HEK293T (cell line): Measurements from ENCODE around the gene TRIM58.

Experiments
- CTCF ChIA-PET: fragments of 350-600 bp; formaldehyde crosslinking; extraction: SDS; loops from one replicate; lab custom pipeline; 2021; ENCODE audit warnings: antibody characterized with exemption, inconsistent platforms; lab: Yijun Ruan, JAX
- POLR2A ChIA-PET: fragments of 350-600 bp; formaldehyde crosslinking; extraction: SDS; loops from one replicate; lab custom pipeline; 2020; ENCODE audit warnings: antibody characterized with exemption, inconsistent platforms; lab: Yijun Ruan, JAX
- DNase-seq: peaks from one replicate; pipeline ENCODE4 v3.0.0; 2012; ENCODE audit warnings: mixed read lengths; ENCODE audit errors: extremely low spot score
- ARNT ChIP-seq: fragments of 450-650 bp; IDR thresholded peaks from 2 replicates; pipeline ENCODE4 v1.6.1; 2017; ENCODE audit warnings: mild to moderate bottlenecking
- BHLHE40 ChIP-seq: fragments of 450-650 bp; IDR thresholded peaks from 2 replicates; pipeline ENCODE4 v1.6.1; 2016; ENCODE audit warnings: mild to moderate bottlenecking, moderate library complexity, borderline replicate concordance
- CTBP1 ChIP-seq: fragments of 450-650 bp; IDR thresholded peaks from 2 replicates; pipeline ENCODE4 v1.6.1; 2016; ENCODE audit warnings: borderline replicate concordance
- ELF4 ChIP-seq: fragments of 450-650 bp; IDR thresholded peaks from 2 replicates; pipeline ENCODE4 v1.6.1; 2017; ENCODE audit warnings: antibody characterized with exemption
- FOXA1 ChIP-seq: fragments of 450-650 bp; IDR thresholded peaks from 2 replicates; pipeline ENCODE4 v1.6.1; 2016; ENCODE audit warnings: mild to moderate bottlenecking
- FOXK2 ChIP-seq: fragments of 450-650 bp; IDR thresholded peaks from 2 replicates; pipeline ENCODE4 v1.6.1; 2016; ENCODE audit warnings: mild to moderate bottlenecking
- FOXM1 ChIP-seq: fragments of 450-650 bp; IDR thresholded peaks from 2 replicates; pipeline ENCODE4 v1.6.1; 2017; ENCODE audit warnings: mild to moderate bottlenecking, borderline replicate concordance
- HDGF ChIP-seq: fragments of 450-650 bp; IDR thresholded peaks from 2 replicates; pipeline ENCODE4 v1.6.1; 2017; ENCODE audit warnings: antibody characterized with exemption, borderline replicate concordance
- L3MBTL2 ChIP-seq: fragments of 450-650 bp; conservative IDR thresholded peaks from 2 replicates; pipeline ENCODE4 v1.6.1; 2016; ENCODE audit warnings: mild to moderate bottlenecking
- LEF1 ChIP-seq: fragments of 450-650 bp; IDR thresholded peaks from 2 replicates; pipeline ENCODE4 v1.6.1; 2017; ENCODE audit warnings: mild to moderate bottlenecking, borderline replicate concordance
- NFRKB ChIP-seq: fragments of 450-650 bp; IDR thresholded peaks from 2 replicates; pipeline ENCODE4 v1.6.1; 2016; ENCODE audit warnings: mild to moderate bottlenecking, moderate library complexity
- PKNOX1 ChIP-seq: fragments of 450-650 bp; IDR thresholded peaks from 2 replicates; pipeline ENCODE4 v1.6.1; 2016
- SP1 ChIP-seq: fragments of 450-650 bp; IDR thresholded peaks from 2 replicates; pipeline ENCODE4 v1.6.1; 2017
- SUZ12 ChIP-seq: fragments of 450-650 bp; IDR thresholded peaks from 2 replicates; pipeline ENCODE4 v1.6.1; 2016; ENCODE audit warnings: mild to moderate bottlenecking
- TARDBP ChIP-seq: fragments of 450-650 bp; IDR thresholded peaks from 2 replicates; pipeline ENCODE4 v1.6.1; 2016
- ZNF384 ChIP-seq: fragments of 450-650 bp; IDR thresholded peaks from 2 replicates; pipeline ENCODE4 v1.6.1; 2016

TRIM58 gene

GRCh38 chr1:247862756-247863155 is 5.8 kb downstream of the TRIM58 start:
- ChIA-PET POLR2A (no interaction called here), CTCF (no interaction called here)
- TF ChIP-seq NFRKB (no peak), LEF1 (no peak), FOXA1 (no peak), FOXK2 (no peak), HDGF (no peak)
- DNase-seq = no peak

GRCh38 chr1:247864644-247865043 is 7.7 kb downstream of the TRIM58 start:
- TF ChIP-seq BHLHE40 = no peak
- TF ChIP-seq PKNOX1 = no peak
- TF ChIP-seq SUZ12 = no peak
- TF ChIP-seq ZNF384 = no peak
- TF ChIP-seq FOXA1 = no peak
- no peak for TF ChIP-seq SP1
- TF ChIP-seq FOXM1 = no peak
- TF ChIP-seq ARNT = no peak
- TF ChIP-seq HDGF = no peak
- TF ChIP-seq ELF4 = no peak
- TF ChIP-seq LEF1 = no peak
- no peak for TF ChIP-seq NFRKB
- TF ChIP-seq CTBP1 = no peak
- TF ChIP-seq TARDBP = no peak
- no peak for TF ChIP-seq L3MBTL2
- no peak for TF ChIP-seq FOXK2
- ChIA-PET CTCF (no interaction called here), POLR2A (no interaction called here)
- no peak for DNase-seq

GRCh38 chr1:247865416-247865815 is 8.4 kb downstream of the TRIM58 start:
- no peak for TF ChIP-seq SUZ12
- TF ChIP-seq FOXM1 = no peak
- no peak for TF ChIP-seq FOXK2
- TF ChIP-seq ARNT = no peak
- TF ChIP-seq ZNF384 = no peak
- no peak for TF ChIP-seq L3MBTL2
- TF ChIP-seq ELF4 = no peak
- no peak for TF ChIP-seq HDGF
- TF ChIP-seq CTBP1 = no peak
- no peak for TF ChIP-seq TARDBP
- no peak for TF ChIP-seq NFRKB
- TF ChIP-seq FOXA1 = no peak
- TF ChIP-seq LEF1 = no peak
- no peak for TF ChIP-seq BHLHE40
- TF ChIP-seq PKNOX1 = no peak
- no peak for TF ChIP-seq SP1
- ChIA-PET CTCF (no interaction called here), POLR2A (no interaction called here)
- DNase-seq = no peak

- POLR2A ChIA-PET = no interaction called here
- DNase-seq = no peak
- no peak for TF ChIP-seq LEF1
- no peak for TF ChIP-seq FOXM1
- no peak for TF ChIP-seq CTBP1
- TF ChIP-seq PKNOX1 = no peak
- TF ChIP-seq ELF4 = no peak
- TF ChIP-seq ARNT = no peak
- CTCF ChIA-PET = no interaction called here
Observed at GRCh38 chr1:247883346-247883745, 26.4 kb downstream of the TRIM58 start.

- ChIA-PET POLR2A (no interaction called here), CTCF (no interaction called here)
- no peak for DNase-seq
- TF ChIP-seq ELF4 (no peak), ZNF384 (no peak), LEF1 (no peak), HDGF (no peak), NFRKB (no peak), FOXA1 (no peak)
Observed at GRCh38 chr1:247884797-247885413, 27.9 kb downstream of the TRIM58 start.

GRCh38 chr1:247895163-247895637 is 38.2 kb downstream of the TRIM58 start, which contains the start of gene OR2W3:
Gene OR2W3, plus strand, starts transcription at chr1:247895587. Its CDS starts 0 bp downstream, at chr1:247895587.
- ChIA-PET POLR2A (no interaction called here), CTCF (no interaction called here)
- no peak for DNase-seq
- no peak for TF ChIP-seq PKNOX1
- TF ChIP-seq FOXA1 = no peak
- TF ChIP-seq SP1 = no peak
- no peak for TF ChIP-seq SUZ12
- TF ChIP-seq CTBP1 = no peak
- no peak for TF ChIP-seq FOXM1
